NT2/D1 (cell line): ENCODE measurements around the gene TACR1.

Source experiments
- DNase-seq: peaks from one replicate; pipeline ENCODE4 v3.0.0-alpha.2; 2011; ENCODE audit warnings: low read depth, low spot score
- H3K27me3 ChIP-seq: 2 replicates; pipeline ENCODE4 v1.6.0; 2011; ENCODE audit warnings: mild to moderate bottlenecking; ENCODE audit not compliant: insufficient read length, insufficient read depth
- H3K36me3 ChIP-seq: 2 replicates; pipeline ENCODE4 v1.6.1; 2011; ENCODE audit warnings: mild to moderate bottlenecking, low read length, mixed read lengths; ENCODE audit not compliant: insufficient read depth, insufficient read length
- H3K4me1 ChIP-seq: 2 replicates; pipeline ENCODE4 v1.5.1; 2011; ENCODE audit not compliant: insufficient read depth, insufficient read length
- H3K4me3 ChIP-seq: 2 replicates; pipeline ENCODE4 v1.5.1; 2011; ENCODE audit warnings: low read depth; ENCODE audit not compliant: insufficient read length
- H3K9ac ChIP-seq: 2 replicates; pipeline ENCODE4 v1.6.0; 2011; ENCODE audit warnings: low read depth; ENCODE audit not compliant: insufficient read length
- H3K9me3 ChIP-seq: 2 replicates; pipeline ENCODE4 v1.5.1; 2011; ENCODE audit warnings: mild to moderate bottlenecking, low read length; ENCODE audit not compliant: insufficient read depth
- SUZ12 ChIP-seq: IDR thresholded peaks from 2 replicates; pipeline ENCODE4 v1.6.1; 2011; ENCODE audit not compliant: insufficient read length, insufficient read depth; ENCODE audit errors: extremely low read depth
- YY1 ChIP-seq: IDR thresholded peaks from 2 replicates; pipeline ENCODE4 v1.6.1; 2011; ENCODE audit not compliant: insufficient read length, insufficient read depth
- ZNF274 ChIP-seq: IDR thresholded peaks from 2 replicates; pipeline ENCODE4 v1.6.1; 2011; ENCODE audit warnings: mild to moderate bottlenecking, low read depth, low read length

Gene TACR1

DNA sequence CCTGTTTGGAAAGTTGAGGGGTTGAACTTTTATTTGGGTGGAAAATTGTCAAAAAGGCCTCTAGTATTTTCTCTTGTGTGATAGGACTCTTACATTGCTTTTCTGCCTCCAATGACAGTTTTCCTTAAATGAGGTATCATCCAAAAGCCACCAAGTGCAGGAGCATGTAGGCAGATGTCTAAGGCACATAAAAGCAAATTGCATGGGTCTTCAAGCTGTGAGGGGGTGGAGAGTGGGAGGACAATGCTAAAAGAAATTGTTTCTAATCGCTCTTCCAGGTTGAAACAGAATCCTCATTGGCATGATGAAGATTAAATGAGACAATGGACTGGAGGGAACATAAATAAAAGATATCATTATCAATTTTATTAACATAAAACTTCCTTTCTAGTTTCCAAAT is 6.8 kb downstream of the TACR1 start:
- no peaks in the 10 kb centered on the region for H3K4me1 ChIP-seq
- H3K27me3 ChIP-seq = peaks cover 11% of the 10 kb centered on the region
- no peaks in the 10 kb centered on the region for H3K36me3 ChIP-seq
- TF ChIP-seq YY1 (no peak), ZNF274 (no peak), SUZ12 (no peak)
- no peaks in the 10 kb centered on the region for H3K9me3 ChIP-seq
- no peak for DNase-seq
- H3K4me3 ChIP-seq = no peak overlapping the region
- no peak overlapping the region for H3K9ac ChIP-seq

- TF ChIP-seq YY1 (no peak), ZNF274 (no peak), SUZ12 (no peak)
- no peak for DNase-seq
- Histone ChIP-seq H3K27me3 (no peaks in the 10 kb centered on the region), H3K4me3 (no peak overlapping the region), H3K9ac (no peak overlapping the region), H3K4me1 (no peaks in the 10 kb centered on the region), H3K9me3 (no peaks in the 10 kb centered on the region), H3K36me3 (no peaks in the 10 kb centered on the region)
Observed at GRCh38 chr2:75190271-75190990, 8.9 kb downstream of the TACR1 start.

DNA sequence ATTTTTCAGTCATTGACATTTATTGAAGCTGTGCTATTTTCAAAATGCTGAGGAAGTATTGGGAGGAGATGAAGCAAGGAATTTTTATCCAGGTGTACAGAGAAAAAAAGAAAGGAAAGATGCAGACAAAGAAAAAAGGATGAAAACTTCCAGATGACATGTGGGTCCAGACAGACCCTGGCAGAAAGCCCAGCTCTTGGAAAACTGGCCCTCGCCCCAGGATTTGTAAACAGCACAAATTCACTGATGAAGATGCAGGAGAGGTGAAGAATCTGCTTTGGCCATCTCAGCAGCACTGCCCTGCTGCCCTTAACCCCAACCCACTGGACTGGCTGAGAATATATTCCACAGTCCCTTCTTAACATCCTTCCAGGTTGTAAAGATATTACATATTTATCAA is 12.5 kb downstream of the TACR1 start:
- H3K27me3 ChIP-seq = no peaks in the 10 kb centered on the region
- no peaks in the 10 kb centered on the region for H3K9me3 ChIP-seq
- no peak for DNase-seq
- no peak for TF ChIP-seq YY1
- no peak for TF ChIP-seq ZNF274
- TF ChIP-seq SUZ12 = no peak
- H3K4me1 ChIP-seq = no peaks in the 10 kb centered on the region
- H3K4me3 ChIP-seq = no peak overlapping the region
- H3K9ac ChIP-seq = no peak overlapping the region
- H3K36me3 ChIP-seq = no peaks in the 10 kb centered on the region

- Histone ChIP-seq H3K9ac (no peak overlapping the region), H3K36me3 (no peaks in the 10 kb centered on the region), H3K4me3 (no peak overlapping the region), H3K9me3 (no peaks in the 10 kb centered on the region; the same call in 1 of the 2 replicates), H3K27me3 (no peaks in the 10 kb centered on the region), H3K4me1 (no peaks in the 10 kb centered on the region)
- no peak for DNase-seq
- TF ChIP-seq SUZ12 = no peak
- TF ChIP-seq ZNF274 = no peak
- TF ChIP-seq YY1 = no peak
Observed at GRCh38 chr2:75182606-75183005, 16.7 kb downstream of the TACR1 start.

DNA sequence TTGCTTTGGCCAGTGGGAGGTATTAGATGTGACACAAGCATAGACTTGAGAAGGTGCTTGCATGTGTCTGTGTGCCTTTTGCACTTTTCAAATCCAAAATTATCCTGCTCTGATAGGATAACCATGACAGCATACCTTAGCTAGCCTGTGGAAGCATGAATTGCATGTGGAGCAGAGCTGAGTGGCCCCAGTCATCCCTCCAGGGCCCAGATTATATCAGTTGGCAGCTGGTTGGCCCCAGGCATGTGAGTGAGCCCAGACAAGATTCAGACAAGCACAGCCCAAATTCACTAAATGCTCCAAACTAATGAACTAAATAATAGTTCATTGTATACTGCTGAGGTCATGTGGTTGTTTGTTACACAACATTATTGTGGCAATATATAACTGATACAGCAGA is 18.8 kb downstream of the TACR1 start:
- Histone ChIP-seq H3K9ac (no peak overlapping the region), H3K4me1 (no peaks in the 10 kb centered on the region), H3K27me3 (no peaks in the 10 kb centered on the region), H3K9me3 (no peaks in the 10 kb centered on the region; the same call in 1 of the 2 replicates), H3K4me3 (no peak overlapping the region), H3K36me3 (no peaks in the 10 kb centered on the region)
- TF ChIP-seq YY1 (no peak), SUZ12 (no peak), ZNF274 (no peak)
- DNase-seq = no peak

- Histone ChIP-seq H3K4me3 (no peak overlapping the region), H3K36me3 (no peaks in the 10 kb centered on the region), H3K9me3 (peaks cover under 1% of the 10 kb centered on the region; the same call in 1 of the 2 replicates), H3K4me1 (no peaks in the 10 kb centered on the region), H3K9ac (no peak overlapping the region), H3K27me3 (no peaks in the 10 kb centered on the region)
- DNase-seq = no peak
- TF ChIP-seq YY1 (no peak), SUZ12 (no peak), ZNF274 (no peak)
Observed at GRCh38 chr2:75177427-75177826, 21.9 kb downstream of the TACR1 start.

- Histone ChIP-seq H3K9me3 (peaks cover 8% of the 10 kb centered on the region; the same call in 1 of the 2 replicates), H3K4me3 (no peak overlapping the region), H3K9ac (no peak overlapping the region), H3K36me3 (no peaks in the 10 kb centered on the region), H3K4me1 (no peaks in the 10 kb centered on the region), H3K27me3 (no peaks in the 10 kb centered on the region)
- no peak for TF ChIP-seq ZNF274
- no peak for TF ChIP-seq YY1
- no peak for TF ChIP-seq SUZ12
- DNase-seq = no peak
Observed at GRCh38 chr2:75175456-75175855, 23.9 kb downstream of the TACR1 start.
